ENCODE results near the gene CCT6B. TPM values are rescaled to one million over a fixed set of nuclear protein-coding genes. Genes with fewer than 3 reads are reported as not detected.

CCT6B gene
- total and polyA plus RNA-seq, 2 of the 4 experiments (the other 2 are of a cell fraction) = 0.72 to 1.1 TPM

DNA sequence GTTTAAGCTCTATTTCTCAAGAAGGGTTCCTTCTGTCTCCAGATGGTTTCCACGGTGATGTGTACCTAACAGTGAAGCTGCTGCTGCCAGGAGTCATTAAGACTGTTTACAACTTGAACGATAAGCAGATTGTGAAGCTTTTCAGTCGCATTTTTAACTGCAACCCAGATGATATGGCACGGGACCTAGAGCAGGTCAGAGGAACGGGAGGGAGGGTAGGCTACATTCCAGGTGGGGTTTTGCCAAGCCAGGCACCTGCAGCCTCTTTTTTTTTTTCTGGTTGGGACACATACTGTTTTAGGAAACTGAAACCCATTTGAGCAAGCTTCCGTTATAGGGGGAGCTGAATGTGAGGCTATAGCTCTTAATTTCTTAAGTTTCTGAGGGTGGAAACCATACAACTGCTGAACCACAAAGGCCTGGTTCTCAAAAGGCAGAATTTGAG lies 29.7 kb upstream of the CCT6B start:
- CTCF ChIA-PET = interaction anchor here (0.6 to 1.6 kb wide), 2 partner anchors 10 to 99 kb away, joined by 3 to 4 read pairs; no protein-coding TSS in a partner anchor

More for the DNA sequence above, 29.7 kb upstream of the CCT6B start:
- Histone ChIP-seq H3K4me2 (ENCODE audit: low read depth, low read length) (no peak overlapping the region), H2BK5ac (ENCODE audit: low read depth, low read length, poor library complexity, severe bottlenecking) (no peak overlapping the region), H2BK20ac (ENCODE audit: low read depth, low read length) (no peak overlapping the region), H4K20me1 (ENCODE audit: insufficient read depth, low read length) (no peaks in the 10 kb centered on the region), H2BK15ac (ENCODE audit: low read depth, low read length) (no peak overlapping the region), H3K4ac (ENCODE audit: low read depth, low read length) (no peak overlapping the region), H3K4me1 (ENCODE audit: control insufficient read depth, insufficient read depth, low read length) (no peaks in the 10 kb centered on the region), H3K9ac (ENCODE audit: low read depth, low read length) (no peak overlapping the region), H3K4me3 (ENCODE audit: insufficient read depth, low read depth, low read length) (no peak overlapping the region), H4K8ac (ENCODE audit: low read depth in 2 of 2, low read length in 2 of 2) (no peak overlapping the region), H3K27ac (ENCODE audit: insufficient read depth, low read length) (no peak overlapping the region), H3K23ac (ENCODE audit: low read depth, low read length) (no peak overlapping the region), H3K56ac (ENCODE audit: extremely low read depth, insufficient read depth, low read length) (no peak overlapping the region), H2AK5ac (ENCODE audit: low read depth, low read length) (no peak overlapping the region), H4K5ac (ENCODE audit: low read depth, low read length) (no peak overlapping the region), H4K91ac (ENCODE audit: insufficient read depth, low read depth, low read length) (no peak overlapping the region), H3K18ac (ENCODE audit: low read depth, low read length) (no peak overlapping the region), H3K9me1 (ENCODE audit: insufficient read depth, low read length) (peaks cover 10% of the 10 kb centered on the region), H2BK120ac (ENCODE audit: low read depth, low read length) (no peak overlapping the region), H3K9me3 (ENCODE audit: control insufficient read depth, insufficient read depth, low read length) (no peaks in the 10 kb centered on the region), H3K79me1 (ENCODE audit: low read depth in 1 of 2, low read length in 2 of 2) (peaks cover 7 to 13% of the 10 kb centered on the region in 2 experiments; a peak in 3 of 4 replicates), H2AK9ac (replicated peaks; ENCODE audit: low read depth, low read length, poor library complexity) (no peak overlapping the region), H3K36me3 (ENCODE audit: control insufficient read depth, insufficient read depth, low read length) (peaks cover 45% of the 10 kb centered on the region), H3K27me3 (ENCODE audit: control insufficient read depth, insufficient read depth, low read length) (no peaks in the 10 kb centered on the region), H2AFZ (replicated peaks; ENCODE audit: low read length, poor library complexity) (no peak overlapping the region), H3K14ac (replicated peaks; ENCODE audit: low read depth, low read length) (no peak overlapping the region)
- ATAC-seq (ENCODE audit: low read depth) (peak; percentile 48; the same call in 1 of the 2 replicates), DNase-seq (peak; percentile 60)
- TF ChIP-seq, protein P1, sequence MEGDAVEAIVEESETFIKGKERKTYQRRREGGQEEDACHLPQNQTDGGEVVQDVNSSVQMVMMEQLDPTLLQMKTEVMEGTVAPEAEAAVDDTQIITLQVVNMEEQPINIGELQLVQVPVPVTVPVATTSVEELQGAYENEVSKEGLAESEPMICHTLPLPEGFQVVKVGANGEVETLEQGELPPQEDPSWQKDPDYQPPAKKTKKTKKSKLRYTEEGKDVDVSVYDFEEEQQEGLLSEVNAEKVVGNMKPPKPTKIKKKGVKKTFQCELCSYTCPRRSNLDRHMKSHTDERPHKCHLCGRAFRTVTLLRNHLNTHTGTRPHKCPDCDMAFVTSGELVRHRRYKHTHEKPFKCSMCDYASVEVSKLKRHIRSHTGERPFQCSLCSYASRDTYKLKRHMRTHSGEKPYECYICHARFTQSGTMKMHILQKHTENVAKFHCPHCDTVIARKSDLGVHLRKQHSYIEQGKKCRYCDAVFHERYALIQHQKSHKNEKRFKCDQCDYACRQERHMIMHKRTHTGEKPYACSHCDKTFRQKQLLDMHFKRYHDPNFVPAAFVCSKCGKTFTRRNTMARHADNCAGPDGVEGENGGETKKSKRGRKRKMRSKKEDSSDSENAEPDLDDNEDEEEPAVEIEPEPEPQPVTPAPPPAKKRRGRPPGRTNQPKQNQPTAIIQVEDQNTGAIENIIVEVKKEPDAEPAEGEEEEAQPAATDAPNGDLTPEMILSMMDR (conservative IDR thresholded peaks at IDR 0.05; ENCODE audit: low read depth, low read length) = no peak
- no peak for TF ChIP-seq MAZ (IDR thresholded peaks at IDR 0.05; ENCODE audit: borderline replicate concordance, low read depth, low read length)
- no peak for TF ChIP-seq MAFK (IDR thresholded peaks at IDR 0.05; ENCODE audit: low read depth, low read length)
- no peak for TF ChIP-seq RAD21 (IDR thresholded peaks at IDR 0.05; ENCODE audit: low read length)
- TF ChIP-seq MXI1 (IDR thresholded peaks at IDR 0.05; ENCODE audit: borderline replicate concordance, low read depth, low read length) = no peak
- TF ChIP-seq RFX5 (IDR thresholded peaks at IDR 0.05; ENCODE audit: low read depth, low read length) = no peak
- TF ChIP-seq CHD1 (IDR thresholded peaks at IDR 0.05; ENCODE audit: low read depth, low read length) = no peak
- no peak for TF ChIP-seq BHLHE40 (IDR thresholded peaks at IDR 0.05; ENCODE audit: low read depth, low read length)
- no peak for TF ChIP-seq SMC3 (IDR thresholded peaks at IDR 0.05; ENCODE audit: low read depth, low read length)
- TF ChIP-seq CEBPB (IDR thresholded peaks at IDR 0.05; ENCODE audit: low read depth, low read length) = no peak
- no peak for TF ChIP-seq RCOR1 (IDR thresholded peaks at IDR 0.05; ENCODE audit: insufficient replicate concordance, low read length)
- TF ChIP-seq POLR2A (IDR thresholded peaks at IDR 0.05; ENCODE audit: low read depth, low read length) = no peak
- TF ChIP-seq, protein P2, sequence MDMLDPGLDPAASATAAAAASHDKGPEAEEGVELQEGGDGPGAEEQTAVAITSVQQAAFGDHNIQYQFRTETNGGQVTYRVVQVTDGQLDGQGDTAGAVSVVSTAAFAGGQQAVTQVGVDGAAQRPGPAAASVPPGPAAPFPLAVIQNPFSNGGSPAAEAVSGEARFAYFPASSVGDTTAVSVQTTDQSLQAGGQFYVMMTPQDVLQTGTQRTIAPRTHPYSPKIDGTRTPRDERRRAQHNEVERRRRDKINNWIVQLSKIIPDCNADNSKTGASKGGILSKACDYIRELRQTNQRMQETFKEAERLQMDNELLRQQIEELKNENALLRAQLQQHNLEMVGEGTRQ (IDR thresholded peaks at IDR 0.05; ENCODE audit: low read depth, low read length) = no peak
- no peak for TF ChIP-seq FOS (IDR thresholded peaks at IDR 0.05; ENCODE audit: low read depth, low read length)
- TF ChIP-seq NFE2L2 (IDR thresholded peaks at IDR 0.05; ENCODE audit: low read depth, low read length) = no peak
- TF ChIP-seq, protein P3, sequence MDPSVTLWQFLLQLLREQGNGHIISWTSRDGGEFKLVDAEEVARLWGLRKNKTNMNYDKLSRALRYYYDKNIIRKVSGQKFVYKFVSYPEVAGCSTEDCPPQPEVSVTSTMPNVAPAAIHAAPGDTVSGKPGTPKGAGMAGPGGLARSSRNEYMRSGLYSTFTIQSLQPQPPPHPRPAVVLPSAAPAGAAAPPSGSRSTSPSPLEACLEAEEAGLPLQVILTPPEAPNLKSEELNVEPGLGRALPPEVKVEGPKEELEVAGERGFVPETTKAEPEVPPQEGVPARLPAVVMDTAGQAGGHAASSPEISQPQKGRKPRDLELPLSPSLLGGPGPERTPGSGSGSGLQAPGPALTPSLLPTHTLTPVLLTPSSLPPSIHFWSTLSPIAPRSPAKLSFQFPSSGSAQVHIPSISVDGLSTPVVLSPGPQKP (IDR thresholded peaks at IDR 0.05; ENCODE audit: borderline replicate concordance, low read depth, low read length) = no peak
- POLR2A ChIA-PET (ENCODE audit: unreplicated experiment) = no interaction called here
- intact Hi-C loops (cut with micrococcal nuclease) (loop anchor here (10.0 kb wide), 1 partner anchor 554 kb away; no protein-coding TSS in a partner anchor), dilution Hi-C loops (cut with HindIII; ENCODE audit: low sequenced_read_pairs, unreplicated experiment) (no loop called here), in situ Hi-C loops (cut with MboI; ENCODE audit: low sequenced_read_pairs) (loop anchor here (25.0 kb wide), 1 partner anchor 596 kb away; the partner anchor contains the start of genes AP2B1 and PEX12)
- BruUV-seq (replicated peaks) = no TSS peak
- WGBS, 2 experiments (ENCODE audit: extremely low coverage in 2 of 2, insufficient read length in 1 of 2) = 24% methylated on average over 3 of the region's 6 CpGs; no CpG with 5 or more reads in 1 of the 2 experiments

All from IMR-90 (cell line).